ENCODE results near the gene KCTD20. TPM values are rescaled to one million over a fixed set of nuclear protein-coding genes. Genes with fewer than 3 reads are reported as not detected.

Gene KCTD20
- total and polyA plus RNA-seq, 4 donors, result 9.5 to 48.5 (median 32.2) TPM

- no peak overlapping the region for H3K27ac ChIP-seq (ENCODE audit: low read depth in 1 of 2, low read length in 2 of 2)
- TF ChIP-seq TAF1 (conservative IDR thresholded peaks at IDR 0.05) (no peak), FOXA1 (IDR thresholded peaks at IDR 0.05) (no peak), ATF3 (IDR thresholded peaks at IDR 0.05) (no peak), RXRA (IDR thresholded peaks at IDR 0.05) (no peak), SP1 (IDR thresholded peaks at IDR 0.05) (no peak), MAX (IDR thresholded peaks at IDR 0.05) (no peak), FOXA2 (IDR thresholded peaks at IDR 0.05) (no peak), NR2F2 (IDR thresholded peaks at IDR 0.05) (no peak)
- TF ChIP-seq, protein P1, sequence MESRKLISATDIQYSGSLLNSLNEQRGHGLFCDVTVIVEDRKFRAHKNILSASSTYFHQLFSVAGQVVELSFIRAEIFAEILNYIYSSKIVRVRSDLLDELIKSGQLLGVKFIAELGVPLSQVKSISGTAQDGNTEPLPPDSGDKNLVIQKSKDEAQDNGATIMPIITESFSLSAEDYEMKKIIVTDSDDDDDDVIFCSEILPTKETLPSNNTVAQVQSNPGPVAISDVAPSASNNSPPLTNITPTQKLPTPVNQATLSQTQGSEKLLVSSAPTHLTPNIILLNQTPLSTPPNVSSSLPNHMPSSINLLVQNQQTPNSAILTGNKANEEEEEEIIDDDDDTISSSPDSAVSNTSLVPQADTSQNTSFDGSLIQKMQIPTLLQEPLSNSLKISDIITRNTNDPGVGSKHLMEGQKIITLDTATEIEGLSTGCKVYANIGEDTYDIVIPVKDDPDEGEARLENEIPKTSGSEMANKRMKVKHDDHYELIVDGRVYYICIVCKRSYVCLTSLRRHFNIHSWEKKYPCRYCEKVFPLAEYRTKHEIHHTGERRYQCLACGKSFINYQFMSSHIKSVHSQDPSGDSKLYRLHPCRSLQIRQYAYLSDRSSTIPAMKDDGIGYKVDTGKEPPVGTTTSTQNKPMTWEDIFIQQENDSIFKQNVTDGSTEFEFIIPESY (IDR thresholded peaks at IDR 0.05), result no peak
- H3K36me3 ChIP-seq (ENCODE audit: control insufficient read depth in 4 of 4, insufficient read depth in 3 of 4, low read depth in 1 of 4, low read length in 3 of 4), result peaks cover 15 to 50% (median 33%) of the 10 kb centered on the region in 4 donors
- H3K4me3 ChIP-seq (ENCODE audit: low read depth in 1 of 3, low read length in 3 of 3), result no peak overlapping the region
- WGBS, result 89% methylated on average over 5 of the region's 5 CpGs
- no peak overlapping the region for H3K9ac ChIP-seq (ENCODE audit: low read depth in 1 of 2, low read length in 2 of 2)
- no peak for DNase-seq (ENCODE audit: low spot score)
- H3K4me1 ChIP-seq (ENCODE audit: control insufficient read depth in 4 of 4, insufficient read depth in 4 of 4, low read length in 3 of 4), result no peaks in the 10 kb centered on the region
- no peaks in the 10 kb centered on the region for H3K9me3 ChIP-seq (ENCODE audit: control insufficient read depth in 4 of 4, low read length in 3 of 4)
- H3K27me3 ChIP-seq (ENCODE audit: control insufficient read depth in 4 of 4, insufficient read depth in 4 of 4, low read length in 3 of 4), result no peaks in the 10 kb centered on the region
Observed at GRCh38 chr6:36484736-36485135, 41.9 kb downstream of the KCTD20 start.

- TF ChIP-seq HNF4A (conservative IDR thresholded peaks at IDR 0.05) (no peak), TAF1 (conservative IDR thresholded peaks at IDR 0.05) (no peak)
- no peak overlapping the region for H3K27ac ChIP-seq (ENCODE audit: low read depth in 1 of 2, low read length in 2 of 2)
- no peaks in the 10 kb centered on the region for H3K9me3 ChIP-seq (ENCODE audit: control insufficient read depth in 4 of 4, low read length in 3 of 4)
- no peak overlapping the region for H3K4me3 ChIP-seq (ENCODE audit: low read depth in 1 of 3, low read length in 3 of 3)
- H3K27me3 ChIP-seq (ENCODE audit: control insufficient read depth in 4 of 4, insufficient read depth in 4 of 4, low read length in 3 of 4), result no peaks in the 10 kb centered on the region
- H3K4me1 ChIP-seq (ENCODE audit: control insufficient read depth in 4 of 4, insufficient read depth in 4 of 4, low read length in 3 of 4), result no peaks in the 10 kb centered on the region
- no peak for DNase-seq (ENCODE audit: low spot score)
- WGBS, result 99% methylated on average over 1 of the region's 1 CpG
- no peak overlapping the region for H3K9ac ChIP-seq (ENCODE audit: low read depth in 1 of 2, low read length in 2 of 2)
- H3K36me3 ChIP-seq (ENCODE audit: control insufficient read depth in 4 of 4, insufficient read depth in 3 of 4, low read depth in 1 of 4, low read length in 3 of 4), result peaks cover 11 to 31% (median 20%) of the 10 kb centered on the region in 4 donors
Observed at GRCh38 chr6:36487698-36488097, 44.9 kb downstream of the KCTD20 start.

- Histone ChIP-seq H3K9ac (ENCODE audit: low read depth in 1 of 2, low read length in 2 of 2) (no peak overlapping the region), H3K27me3 (ENCODE audit: control insufficient read depth in 4 of 4, insufficient read depth in 4 of 4, low read length in 3 of 4) (no peaks in the 10 kb centered on the region), H3K4me1 (ENCODE audit: control insufficient read depth in 4 of 4, insufficient read depth in 4 of 4, low read length in 3 of 4) (no peaks in the 10 kb centered on the region), H3K9me3 (ENCODE audit: control insufficient read depth in 4 of 4, low read length in 3 of 4) (no peaks in the 10 kb centered on the region), H3K36me3 (ENCODE audit: control insufficient read depth in 4 of 4, insufficient read depth in 3 of 4, low read depth in 1 of 4, low read length in 3 of 4) (peaks cover 11 to 31% (median 19%) of the 10 kb centered on the region in 4 donors), H3K27ac (ENCODE audit: low read depth in 1 of 2, low read length in 2 of 2) (no peak overlapping the region), H3K4me3 (ENCODE audit: low read depth in 1 of 3, low read length in 3 of 3) (no peak overlapping the region)
- TF ChIP-seq JUND (IDR thresholded peaks at IDR 0.05) (no peak), EGR1 (IDR thresholded peaks at IDR 0.05; ENCODE audit: low read depth in 2 of 2) (no peak), FOXA1 (IDR thresholded peaks at IDR 0.05) (no peak), YY1 (IDR thresholded peaks at IDR 0.05) (no peak), MAX (IDR thresholded peaks at IDR 0.05) (no peak), GABPA (IDR thresholded peaks at IDR 0.05 in 1 of 2, conservative IDR thresholded peaks at IDR 0.05 in 1 of 2) (no peak), HNF4A (conservative IDR thresholded peaks at IDR 0.05) (no peak), REST (IDR thresholded peaks at IDR 0.05) (no peak), ATF3 (IDR thresholded peaks at IDR 0.05) (no peak), NR2F2 (IDR thresholded peaks at IDR 0.05) (no peak), RAD21 (IDR thresholded peaks at IDR 0.05) (no peak), RXRA (IDR thresholded peaks at IDR 0.05) (no peak)
- TF ChIP-seq, protein P1 (IDR thresholded peaks at IDR 0.05), result no peak
- TF ChIP-seq, protein P2, sequence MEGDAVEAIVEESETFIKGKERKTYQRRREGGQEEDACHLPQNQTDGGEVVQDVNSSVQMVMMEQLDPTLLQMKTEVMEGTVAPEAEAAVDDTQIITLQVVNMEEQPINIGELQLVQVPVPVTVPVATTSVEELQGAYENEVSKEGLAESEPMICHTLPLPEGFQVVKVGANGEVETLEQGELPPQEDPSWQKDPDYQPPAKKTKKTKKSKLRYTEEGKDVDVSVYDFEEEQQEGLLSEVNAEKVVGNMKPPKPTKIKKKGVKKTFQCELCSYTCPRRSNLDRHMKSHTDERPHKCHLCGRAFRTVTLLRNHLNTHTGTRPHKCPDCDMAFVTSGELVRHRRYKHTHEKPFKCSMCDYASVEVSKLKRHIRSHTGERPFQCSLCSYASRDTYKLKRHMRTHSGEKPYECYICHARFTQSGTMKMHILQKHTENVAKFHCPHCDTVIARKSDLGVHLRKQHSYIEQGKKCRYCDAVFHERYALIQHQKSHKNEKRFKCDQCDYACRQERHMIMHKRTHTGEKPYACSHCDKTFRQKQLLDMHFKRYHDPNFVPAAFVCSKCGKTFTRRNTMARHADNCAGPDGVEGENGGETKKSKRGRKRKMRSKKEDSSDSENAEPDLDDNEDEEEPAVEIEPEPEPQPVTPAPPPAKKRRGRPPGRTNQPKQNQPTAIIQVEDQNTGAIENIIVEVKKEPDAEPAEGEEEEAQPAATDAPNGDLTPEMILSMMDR (IDR thresholded peaks at IDR 0.05; ENCODE audit: low read depth, low read length, missing input control), result no peak
- DNase-seq (ENCODE audit: low spot score), result no peak
Observed at GRCh38 chr6:36488221-36488620, 45.4 kb downstream of the KCTD20 start.

Data from liver (tissue), 9 donors.